Neutrophil (primary cell): ENCODE results near the gene IGFBP6.

Experiments used
- H3K27ac ChIP-seq: fragments of 200-600 bp; sonication (generic); 2 replicates; pipeline ENCODE4 v1.5.1; 2016; ENCODE audit warnings: mild to moderate bottlenecking, moderate library complexity
- H3K27me3 ChIP-seq: fragments of 200-600 bp; sonication (generic); 2 replicates; pipeline ENCODE4 v1.6.0; 2016; ENCODE audit warnings: mild to moderate bottlenecking
- H3K36me3 ChIP-seq: fragments of 200-600 bp; sonication (generic); 2 replicates; pipeline ENCODE4 v1.5.1; 2017
- H3K4me1 ChIP-seq, 2 experiments: fragments of 200-600 bp in 1 of 2; sonication (generic) in 1 of 2; 1 replicate in 1 of 2; 2 replicates in 1 of 2; pipeline versions ENCODE4 v1.5.1 to v1.6.1; 2013 to 2016; ENCODE audit warnings: low read depth in 1 of 2, low read length in 1 of 2, mild to moderate bottlenecking in 1 of 2, moderate library complexity in 1 of 2; ENCODE audit not compliant: control insufficient read depth in 1 of 2, insufficient read depth in 1 of 2
- H3K4me3 ChIP-seq, 2 experiments: fragments of 200-600 bp in 1 of 2; sonication (generic) in 1 of 2; 1 replicate in 1 of 2; 2 replicates in 1 of 2; pipeline ENCODE4 v1.5.1; 2013 to 2016; ENCODE audit warnings: low read depth in 1 of 2, low read length in 1 of 2, mild to moderate bottlenecking in 1 of 2, moderate library complexity in 1 of 2
- H3K9me3 ChIP-seq: fragments of 200-600 bp; sonication (generic); 2 replicates; pipeline ENCODE4 v1.5.1; 2016
- CTCF ChIP-seq: fragments of 200-600 bp; sonication (generic); IDR thresholded peaks from 2 replicates; pipeline ENCODE4 v1.5.1; 2016; ENCODE audit warnings: antibody characterized with exemption

Gene IGFBP6

GRCh38 chr12:53133722-53134121 lies 36.3 kb downstream of the IGFBP6 start:
- Histone ChIP-seq H3K27me3 (no peaks in the 10 kb centered on the region), H3K27ac (no peak overlapping the region), H3K9me3 (peaks cover 6% of the 10 kb centered on the region), H3K4me3 (no peak overlapping the region), H3K4me1 (peaks cover 0 to 4% of the 10 kb centered on the region in 2 experiments), H3K36me3 (no peaks in the 10 kb centered on the region)
- TF ChIP-seq CTCF = no peak

GRCh38 chr12:53143355-53143754 lies 45.9 kb downstream of the IGFBP6 start:
- H3K27ac ChIP-seq = no peak overlapping the region
- no peak for TF ChIP-seq CTCF

GRCh38 chr12:53145383-53146260 lies 48.2 kb downstream of the IGFBP6 start:
- H3K4me3 ChIP-seq = no peak overlapping the region
- no peaks in the 10 kb centered on the region for H3K9me3 ChIP-seq
- H3K36me3 ChIP-seq = no peaks in the 10 kb centered on the region
- TF ChIP-seq CTCF = no peak
- no peak overlapping the region for H3K27ac ChIP-seq
- H3K4me1 ChIP-seq = no peaks in the 10 kb centered on the region
- H3K27me3 ChIP-seq = no peaks in the 10 kb centered on the region

More at GRCh38 chr12:53143355-53143754, 45.9 kb downstream of the IGFBP6 start:
- no peaks in the 10 kb centered on the region for H3K4me1 ChIP-seq
- no peaks in the 10 kb centered on the region for H3K9me3 ChIP-seq
- no peak overlapping the region for H3K4me3 ChIP-seq
- no peaks in the 10 kb centered on the region for H3K27me3 ChIP-seq
- no peaks in the 10 kb centered on the region for H3K36me3 ChIP-seq

GRCh38 chr12:53147181-53147580 lies 49.7 kb downstream of the IGFBP6 start:
- no peak overlapping the region for H3K27ac ChIP-seq
- no peak for TF ChIP-seq CTCF
- H3K27me3 ChIP-seq = no peaks in the 10 kb centered on the region

GRCh38 chr12:53147653-53148052 lies 50.2 kb downstream of the IGFBP6 start:
- no peak for TF ChIP-seq CTCF
- Histone ChIP-seq H3K4me1 (no peaks in the 10 kb centered on the region), H3K36me3 (no peaks in the 10 kb centered on the region), H3K4me3 (no peak overlapping the region), H3K9me3 (no peaks in the 10 kb centered on the region), H3K27ac (no peak overlapping the region), H3K27me3 (no peaks in the 10 kb centered on the region)

More at GRCh38 chr12:53147181-53147580, 49.7 kb downstream of the IGFBP6 start:
- Histone ChIP-seq H3K36me3 (no peaks in the 10 kb centered on the region), H3K4me3 (no peak overlapping the region), H3K9me3 (no peaks in the 10 kb centered on the region), H3K4me1 (no peaks in the 10 kb centered on the region)
